Measurements from ENCODE around the gene CRMP1. TPM values are rescaled to one million over a fixed set of nuclear protein-coding genes. Genes with fewer than 3 reads are reported as not detected.

CRMP1 gene
- total and polyA plus RNA-seq, 8 donors = 5.2 to 76.2 (median 64.0) TPM

GRCh38 chr4:5897674-5898073, 4.8 kb upstream of the CRMP1 start:
- ATAC-seq (no peak), DNase-seq (no peak)
- Histone ChIP-seq H3K4me3 (no peak overlapping the region), H3K36me3 (no peaks in the 10 kb centered on the region), H3K9me3 (no peaks in the 10 kb centered on the region), H3K27me3 (peaks cover 13 to 73% of the 10 kb centered on the region in 2 donors), H3K4me1 (no peaks in the 10 kb centered on the region), H3K27ac (no peak overlapping the region)
- TF ChIP-seq CTCF (IDR thresholded peaks at IDR 0.05) = no peak
- intact Hi-C loops (cut with DNase I) = no loop called here

DNA sequence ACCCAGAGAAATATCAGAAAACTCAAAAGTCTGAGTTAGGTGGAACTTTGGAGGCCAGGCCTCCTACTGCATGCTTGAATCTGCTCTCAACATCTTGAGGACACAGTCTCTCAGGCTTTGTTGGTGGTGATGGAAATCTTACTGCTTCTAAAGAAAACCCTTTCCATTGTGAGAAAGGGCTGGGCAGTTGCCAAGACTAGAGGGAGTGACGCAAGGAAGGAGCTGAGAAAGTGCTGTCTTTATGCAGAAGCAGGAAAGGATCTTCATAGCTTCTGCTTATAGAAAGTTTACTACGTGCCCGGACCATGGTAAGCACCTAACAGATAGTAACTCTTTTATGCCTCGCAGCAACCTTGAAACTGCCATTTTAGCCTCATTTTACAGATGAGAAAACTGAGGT, 2.4 kb upstream of the CRMP1 start:
- no peak overlapping the region for H3K27ac ChIP-seq
- H3K27me3 ChIP-seq = peaks cover 34 to 79% of the 10 kb centered on the region in 2 donors
- ATAC-seq (no peak), DNase-seq (peak in 1 of 4 donors; percentile 60)
- no peak overlapping the region for H3K4me3 ChIP-seq
- no peaks in the 10 kb centered on the region for H3K9me3 ChIP-seq
- no peaks in the 10 kb centered on the region for H3K36me3 ChIP-seq
- TF ChIP-seq CTCF (IDR thresholded peaks at IDR 0.05) = no peak
- H3K4me1 ChIP-seq = peaks cover 0 to 10% of the 10 kb centered on the region in 2 donors
- intact Hi-C loops (cut with DNase I) = no loop called here

DNA sequence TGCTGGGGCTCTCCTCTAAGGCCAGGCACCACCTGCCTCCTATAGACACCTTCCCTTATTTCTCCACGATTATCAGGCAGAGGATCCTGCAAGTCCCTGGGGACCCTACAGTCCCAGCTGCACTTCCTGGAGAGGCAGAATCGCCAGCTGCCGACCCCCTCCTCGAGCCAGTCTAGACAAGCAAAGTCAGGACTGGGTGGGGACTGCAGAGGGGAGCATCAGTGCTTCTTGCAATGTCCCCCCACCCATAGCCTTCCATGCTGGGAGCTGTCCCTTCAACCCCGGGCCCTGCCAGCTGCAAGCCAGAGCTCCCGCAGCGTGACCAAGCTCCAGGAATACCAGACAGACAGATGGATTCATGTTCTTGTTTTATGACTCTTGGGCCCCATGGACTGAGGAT, 1.4 kb upstream of the CRMP1 start:
- Histone ChIP-seq H3K4me1 (peaks cover 0 to 21% of the 10 kb centered on the region in 2 donors), H3K36me3 (no peaks in the 10 kb centered on the region), H3K27me3 (peaks cover 45 to 79% of the 10 kb centered on the region in 2 donors), H3K27ac (no peak overlapping the region), H3K9me3 (no peaks in the 10 kb centered on the region), H3K4me3 (no peak overlapping the region)
- DNase-seq = peak in 1 of 4 donors; percentile 43
- no peak for ATAC-seq
- TF ChIP-seq CTCF (IDR thresholded peaks at IDR 0.05) = no peak
- intact Hi-C loops (cut with DNase I) = no loop called here

- H3K4me1 ChIP-seq = peaks cover 0 to 27% of the 10 kb centered on the region in 2 donors
- peaks cover 51 to 80% of the 10 kb centered on the region in 2 donors for H3K27me3 ChIP-seq
- H3K4me3 ChIP-seq = no peak overlapping the region
- H3K27ac ChIP-seq = no peak overlapping the region
- no peak for TF ChIP-seq CTCF (IDR thresholded peaks at IDR 0.05)
- intact Hi-C loops (cut with DNase I) = no loop called here
- no peaks in the 10 kb centered on the region for H3K36me3 ChIP-seq
- H3K9me3 ChIP-seq = no peaks in the 10 kb centered on the region
- DNase-seq = no peak
- no peak for ATAC-seq
Observed at GRCh38 chr4:5893591-5893990, 705 bp upstream of the CRMP1 start.

DNA sequence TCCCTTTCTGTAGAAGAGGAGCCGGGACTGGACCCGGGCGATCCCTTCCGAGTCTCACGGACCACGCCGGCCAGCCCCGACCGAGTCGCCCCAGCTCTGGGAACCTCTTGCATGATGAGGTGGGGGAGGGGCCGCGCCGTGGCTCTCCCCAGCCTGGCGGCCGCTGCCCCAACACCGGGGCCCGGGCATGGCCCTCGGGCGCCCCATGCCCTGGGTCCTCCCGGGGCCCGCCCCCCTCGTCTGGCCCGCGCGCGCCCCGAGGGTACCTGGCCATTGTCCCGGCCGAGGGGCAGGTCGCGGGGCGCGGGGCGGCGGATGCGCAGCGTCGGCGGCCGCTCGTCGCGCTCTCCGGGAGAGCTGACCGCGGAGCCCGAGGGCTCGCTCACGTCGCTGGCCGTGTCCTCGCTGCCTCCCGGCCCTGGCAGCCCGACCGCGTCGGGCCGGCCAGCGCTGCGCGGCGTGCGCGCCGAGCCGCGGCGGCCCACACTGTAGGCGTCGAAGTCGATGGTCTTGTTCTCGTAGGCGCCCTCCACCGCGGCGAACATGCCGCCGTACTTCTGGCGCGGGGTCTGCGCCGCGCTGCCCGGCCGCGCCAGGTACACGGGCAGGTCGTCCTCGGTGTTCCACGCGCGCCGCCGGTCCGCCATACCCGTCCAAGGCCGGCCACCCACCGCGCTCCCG, 423 bp downstream of the CRMP1 start:
- H3K4me1 ChIP-seq = peaks cover 0 to 37% of the 10 kb centered on the region in 2 donors
- intact Hi-C loops (cut with DNase I) = no loop called here
- peak in 1 of 4 donors; percentile 62 for DNase-seq
- no peak overlapping the region for H3K27ac ChIP-seq
- no peak overlapping the region for H3K4me3 ChIP-seq
- H3K36me3 ChIP-seq = no peaks in the 10 kb centered on the region
- H3K27me3 ChIP-seq = peaks cover 60 to 91% of the 10 kb centered on the region in 2 donors
- ATAC-seq = no peak
- H3K9me3 ChIP-seq = no peaks in the 10 kb centered on the region
- no peak for TF ChIP-seq CTCF (IDR thresholded peaks at IDR 0.05)

All from left lung (tissue), 10 donors.